HepG2 (cell line): ENCODE data around the gene SLA2. TPM values are rescaled to one million over a fixed set of nuclear protein-coding genes. Genes with fewer than 3 reads are reported as not detected.

Source experiments
- AHDC1 ChIP-seq: sonication (generic); formaldehyde crosslinking; IDR thresholded peaks from 2 replicates; pipeline ENCODE4 v1.5.1; 2020; ENCODE audit warnings: mild to moderate bottlenecking, missing genetic modification reagents, borderline replicate concordance
- ATAD3A ChIP-seq: sonication (generic); formaldehyde crosslinking; IDR thresholded peaks from 2 replicates; pipeline ENCODE4 v1.4.0; 2020; ENCODE audit warnings: missing genetic modification reagents
- ATF7 ChIP-seq, 2 experiments: fragments of 450-650 bp in 1 of 2; sonication (generic) in 1 of 2; formaldehyde crosslinking in 1 of 2; IDR thresholded peaks; 2 replicates each; pipeline versions ENCODE4 v1.4.0 to v1.6.1; 2016 to 2020; ENCODE audit warnings: antibody characterized with exemption in 1 of 2, mild to moderate bottlenecking in 1 of 2, missing genetic modification reagents in 1 of 2
- HNF1A ChIP-seq, 2 experiments: sonication (generic) in 1 of 2; formaldehyde crosslinking in 1 of 2; IDR thresholded peaks; 2 replicates each; pipeline versions ENCODE4 v1.4.0 to v1.6.1; 2016 to 2020; ENCODE audit warnings: borderline replicate concordance in 1 of 2, low read depth in 1 of 2, mild to moderate bottlenecking in 1 of 2, missing genetic modification reagents in 1 of 2
- MAX ChIP-seq: IDR thresholded peaks from 2 replicates; pipeline ENCODE4 v1.6.1; 2012; ENCODE audit warnings: inconsistent platforms
- RERE ChIP-seq: IDR thresholded peaks from 2 replicates; pipeline ENCODE4 v1.6.1; 2016; ENCODE audit warnings: low read depth, missing genetic modification reagents, missing compliant biosample characterization
- ZNF121 ChIP-seq: sonication (generic); formaldehyde crosslinking; IDR thresholded peaks from 2 replicates; pipeline ENCODE4 v1.5.0; 2020; ENCODE audit warnings: mild to moderate bottlenecking, missing genetic modification reagents
- ZNF333 ChIP-seq: sonication (generic); formaldehyde crosslinking; IDR thresholded peaks from 2 replicates; pipeline ENCODE4 v1.4.0; 2020; ENCODE audit warnings: mild to moderate bottlenecking, missing genetic modification reagents, borderline replicate concordance
- ZNF564 ChIP-seq: sonication (generic); formaldehyde crosslinking; IDR thresholded peaks from 2 replicates; pipeline ENCODE4 v1.8.1; 2023; ENCODE audit warnings: mild to moderate bottlenecking, missing genetic modification reagents
- ZNF570 ChIP-seq: sonication (generic); formaldehyde crosslinking; IDR thresholded peaks from 2 replicates; pipeline ENCODE4 v1.4.0; 2020; ENCODE audit warnings: mild to moderate bottlenecking, missing genetic modification reagents, borderline replicate concordance
- ZNF772 ChIP-seq: sonication (generic); formaldehyde crosslinking; IDR thresholded peaks from 2 replicates; pipeline ENCODE4 v1.5.0; 2020; ENCODE audit warnings: mild to moderate bottlenecking, missing genetic modification reagents
- polyA plus RNA-seq, 8 experiments: library from polyadenylated mRNA; depleted of rRNA in 3 of 8; stranded (reverse) in 7 of 8; unstranded in 1 of 8; fragments of >200 nt; fragmentation: Illumina TruSeq in 4 of 8; extraction: Trizol in 4 of 8; gene quantifications; 2 replicates each; pipeline versions ENCODE4 v1.2.1 to v1.2.3, GENCODE V29; 2011 to 2016; ENCODE audit warnings: low read depth in 4 of 8, missing spikeins in 1 of 8, mixed read lengths in 1 of 8; ENCODE audit not compliant: insufficient read depth in 1 of 8
- total RNA-seq, 5 experiments: library from RNA; depleted of rRNA; stranded (reverse); fragments of >200 nt; fragmentation: Illumina TruSeq; extraction: Trizol; gene quantifications; 2 replicates each; pipeline ENCODE4 v1.2.3, GENCODE V29; 2016; ENCODE audit warnings: low read depth in 1 of 5

The SLA2 gene
- total and polyA plus RNA-seq, 2 of the 13 experiments (the other 11 are each of a cell fraction or from before 2014, with no cell fraction given), result 1.6 to 3.6 TPM

- TF ChIP-seq HNF1A (IDR thresholded peaks at IDR 0.05; ENCODE audit: low read depth), result 0 out of 2 replicates have a peak, but pooled peaks have one; percentile 43
- peak; percentile 89; the same call in 1 of the 2 replicates for TF ChIP-seq HNF1A (CRISPR knock-in tag; IDR thresholded peaks at IDR 0.05; ENCODE audit: borderline replicate concordance)
- peak; percentile 88; the same call in 1 of the 2 replicates for TF ChIP-seq ZNF564 (CRISPR knock-in tag)
- TF ChIP-seq ZNF121, result peak; percentile 10; the same call in 1 of the 2 replicates
- TF ChIP-seq ATF7 (IDR thresholded peaks at IDR 0.05), result peak; percentile 100
- peak; percentile 99 for TF ChIP-seq ATF7 (CRISPR knock-in tag; IDR thresholded peaks at IDR 0.05)
- TF ChIP-seq ZNF772 (CRISPR knock-in tag), result peak; percentile 89
- peak; percentile 72; the same call in 1 of the 2 replicates for TF ChIP-seq RERE (CRISPR knock-in tag)
- no peak for TF ChIP-seq ZNF570 (CRISPR knock-in tag)
- TF ChIP-seq AHDC1 (CRISPR knock-in tag), result peak; percentile 82; the same call in 1 of the 2 replicates
- no peak; the same call in none of the 2 replicates for TF ChIP-seq ZNF333
- peak; percentile 77; the same call in 1 of the 2 replicates for TF ChIP-seq ATAD3A (CRISPR knock-in tag)
- peak; percentile 94 for TF ChIP-seq MAX
These were observed 40.4 kb downstream of the SLA2 start, which contains the start of gene RAB5IF (continued) for GRCh38 chr20:36605399-36606157.
